ENCODE data around the gene ARSB. TPM values are rescaled to one million over a fixed set of nuclear protein-coding genes. Genes with fewer than 3 reads are reported as not detected.

Gene ARSB
- total and polyA plus RNA-seq, 2 donors (not counting 1 experiment from before 2014, with no cell fraction given), result 10.1 to 27.7 TPM

DNA sequence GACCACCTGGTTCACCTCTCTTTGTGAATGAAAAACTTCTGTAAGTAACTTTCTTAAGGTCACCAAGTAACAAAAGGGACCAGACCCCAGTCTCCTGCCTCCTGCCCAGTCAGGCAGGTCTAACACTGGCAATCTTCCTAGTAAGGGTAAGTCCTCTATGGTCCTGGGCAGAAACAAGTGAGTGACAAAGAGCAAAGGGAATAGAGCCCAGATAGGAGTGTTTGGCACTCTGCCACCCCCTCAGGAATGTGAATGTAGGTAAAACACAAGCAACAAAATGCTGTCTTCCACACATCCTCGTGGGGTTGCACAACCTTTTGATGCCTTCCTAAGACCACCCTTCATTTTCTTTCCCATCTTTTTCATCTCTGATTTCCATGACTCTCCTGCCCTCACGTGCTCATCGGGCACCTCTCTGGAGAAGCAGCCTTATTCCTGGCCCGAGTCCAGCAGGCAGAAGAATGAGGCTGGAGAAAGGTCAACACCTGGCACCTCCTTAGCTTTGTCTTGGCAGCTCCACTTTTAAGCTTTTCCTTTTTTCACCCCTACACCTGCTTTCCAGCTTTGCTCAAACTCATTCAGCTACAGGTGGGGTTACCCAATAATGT lies 246.3 kb downstream of the ARSB start:
- H3K9ac ChIP-seq (ENCODE audit: insufficient read depth, low read length), result no peak overlapping the region
- H3K27ac ChIP-seq (ENCODE audit: insufficient read depth, low read length), result no peak overlapping the region
- TF ChIP-seq CTCF (conservative IDR thresholded peaks at IDR 0.05 in 1 of 2, IDR thresholded peaks at IDR 0.05 in 1 of 2; ENCODE audit: low read depth in 1 of 2, low read length in 2 of 2) (no peak), EZH2 (IDR thresholded peaks at IDR 0.05; ENCODE audit: low read length, missing control alignments) (no peak)
- H3K4me1 ChIP-seq (ENCODE audit: control insufficient read depth, extremely low read depth, insufficient read depth, low read length), result no peaks in the 10 kb centered on the region
- H2AFZ ChIP-seq (ENCODE audit: low read length), result no peak overlapping the region
- no peaks in the 10 kb centered on the region for H4K20me1 ChIP-seq (ENCODE audit: control insufficient read depth, extremely low read depth, insufficient read depth, low read length)
- no peak for DNase-seq (ENCODE audit: low read depth in 2 of 2)
- no peak overlapping the region for H3K4me3 ChIP-seq (replicated peaks in 1 of 4; ENCODE audit: control extremely low read depth in 1 of 4, insufficient read depth in 1 of 4, low read depth in 3 of 4, low read length in 4 of 4)
- no peaks in the 10 kb centered on the region for H3K27me3 ChIP-seq (ENCODE audit: control insufficient read depth, insufficient read depth, low read length)
- H3K79me2 ChIP-seq (ENCODE audit: control insufficient read depth, insufficient read depth, low read length), result no peaks in the 10 kb centered on the region
- no peaks in the 10 kb centered on the region for H3K9me3 ChIP-seq (ENCODE audit: control insufficient read depth, insufficient read depth, low read depth, low read length)
- no peak overlapping the region for H3K4me2 ChIP-seq (ENCODE audit: extremely low read depth, insufficient read depth, low read length)
- no peaks in the 10 kb centered on the region for H3K36me3 ChIP-seq (ENCODE audit: control insufficient read depth, insufficient read depth, low read length)

DNA sequence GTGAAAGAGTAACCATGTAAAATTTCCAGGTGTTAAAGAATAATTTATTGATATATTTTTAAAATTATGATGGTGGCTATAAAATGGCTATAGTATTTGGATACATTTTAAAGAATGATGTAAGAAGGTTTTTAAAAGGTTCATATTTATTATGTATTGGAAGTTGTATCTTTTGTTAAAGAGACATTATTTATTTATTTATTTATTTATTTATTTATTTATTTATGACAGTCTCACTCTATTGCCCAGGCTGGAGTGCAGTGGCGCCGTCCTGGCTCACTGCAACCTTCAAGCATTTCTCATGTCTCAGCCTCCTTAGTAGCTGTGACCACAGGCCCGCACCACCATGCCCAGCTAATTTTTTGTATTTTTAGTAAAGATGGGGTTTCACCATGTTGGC lies 247.0 kb downstream of the ARSB start:
- Histone ChIP-seq H3K4me2 (ENCODE audit: extremely low read depth, insufficient read depth, low read length) (no peak overlapping the region), H3K9ac (ENCODE audit: insufficient read depth, low read length) (no peak overlapping the region), H3K4me1 (ENCODE audit: control insufficient read depth, extremely low read depth, insufficient read depth, low read length) (no peaks in the 10 kb centered on the region), H3K79me2 (ENCODE audit: control insufficient read depth, insufficient read depth, low read length) (no peaks in the 10 kb centered on the region), H3K36me3 (ENCODE audit: control insufficient read depth, insufficient read depth, low read length) (no peaks in the 10 kb centered on the region), H3K4me3 (replicated peaks in 1 of 4; ENCODE audit: control extremely low read depth in 1 of 4, insufficient read depth in 1 of 4, low read depth in 3 of 4, low read length in 4 of 4) (no peak overlapping the region), H3K27me3 (ENCODE audit: control insufficient read depth, insufficient read depth, low read length) (no peaks in the 10 kb centered on the region), H3K9me3 (ENCODE audit: control insufficient read depth, insufficient read depth, low read depth, low read length) (no peaks in the 10 kb centered on the region), H3K27ac (ENCODE audit: insufficient read depth, low read length) (no peak overlapping the region), H4K20me1 (ENCODE audit: control insufficient read depth, extremely low read depth, insufficient read depth, low read length) (no peaks in the 10 kb centered on the region), H2AFZ (ENCODE audit: low read length) (no peak overlapping the region)
- DNase-seq (ENCODE audit: low read depth in 2 of 2), result no peak
- TF ChIP-seq EZH2 (IDR thresholded peaks at IDR 0.05; ENCODE audit: low read length, missing control alignments), result no peak
- no peak for TF ChIP-seq CTCF (conservative IDR thresholded peaks at IDR 0.05 in 1 of 2, IDR thresholded peaks at IDR 0.05 in 1 of 2; ENCODE audit: low read depth in 1 of 2, low read length in 2 of 2)

DNA sequence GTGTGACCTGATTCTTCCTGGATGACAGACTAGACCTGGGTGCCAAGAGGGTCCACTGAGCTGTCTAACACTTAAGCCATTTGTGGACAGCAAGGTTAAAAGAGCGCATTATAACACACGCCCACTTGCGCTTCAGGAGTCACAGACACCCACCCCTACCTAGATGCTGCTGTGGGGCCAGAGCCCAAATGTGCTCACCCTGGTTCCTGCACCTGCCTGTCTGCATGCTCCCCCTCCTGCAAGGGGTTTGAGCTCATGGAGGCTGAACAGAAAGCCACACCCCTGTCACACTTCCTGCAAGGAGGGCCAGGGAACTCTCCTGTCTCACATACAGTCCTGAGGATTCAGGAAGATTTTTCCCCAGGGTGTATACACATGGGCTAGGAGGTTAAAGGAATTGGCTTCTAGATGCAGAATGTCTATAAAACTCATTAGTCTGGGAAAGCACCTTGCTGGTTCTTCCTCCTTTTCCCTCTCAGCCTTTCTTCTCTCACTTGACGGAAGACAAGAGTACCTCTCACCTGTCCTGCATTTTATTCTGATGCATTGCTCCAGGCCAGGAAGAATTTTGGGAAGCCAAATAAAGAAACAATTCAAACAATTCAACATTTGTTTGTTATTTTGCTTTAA lies 249.2 kb downstream of the ARSB start:
- Histone ChIP-seq H3K79me2 (ENCODE audit: control insufficient read depth, insufficient read depth, low read length) (no peaks in the 10 kb centered on the region), H4K20me1 (ENCODE audit: control insufficient read depth, extremely low read depth, insufficient read depth, low read length) (no peaks in the 10 kb centered on the region), H2AFZ (ENCODE audit: low read length) (no peak overlapping the region), H3K27ac (ENCODE audit: insufficient read depth, low read length) (no peak overlapping the region), H3K4me1 (ENCODE audit: control insufficient read depth, extremely low read depth, insufficient read depth, low read length) (no peaks in the 10 kb centered on the region), H3K4me3 (replicated peaks in 1 of 4; ENCODE audit: control extremely low read depth in 1 of 4, insufficient read depth in 1 of 4, low read depth in 3 of 4, low read length in 4 of 4) (no peak overlapping the region), H3K27me3 (ENCODE audit: control insufficient read depth, insufficient read depth, low read length) (no peaks in the 10 kb centered on the region), H3K9me3 (ENCODE audit: control insufficient read depth, insufficient read depth, low read depth, low read length) (no peaks in the 10 kb centered on the region), H3K4me2 (ENCODE audit: extremely low read depth, insufficient read depth, low read length) (no peak overlapping the region), H3K36me3 (ENCODE audit: control insufficient read depth, insufficient read depth, low read length) (no peaks in the 10 kb centered on the region), H3K9ac (ENCODE audit: insufficient read depth, low read length) (no peak overlapping the region)
- TF ChIP-seq CTCF (conservative IDR thresholded peaks at IDR 0.05 in 1 of 2, IDR thresholded peaks at IDR 0.05 in 1 of 2; ENCODE audit: low read depth in 1 of 2, low read length in 2 of 2) (no peak), EZH2 (IDR thresholded peaks at IDR 0.05; ENCODE audit: low read length, missing control alignments) (no peak)
- DNase-seq (ENCODE audit: low read depth in 2 of 2), result no peak
